ENCODE data around the gene MAGEE1.

- TF ChIP-seq YY1 (IDR thresholded peaks at IDR 0.05; ENCODE audit: low read depth) (no peak), MAX (IDR thresholded peaks at IDR 0.05) (no peak), EP300 (IDR thresholded peaks at IDR 0.05; ENCODE audit: borderline replicate concordance) (no peak), RAD21 (IDR thresholded peaks at IDR 0.05; ENCODE audit: low read depth) (no peak), FOXM1 (IDR thresholded peaks at IDR 0.05; ENCODE audit: borderline replicate concordance, low read depth) (no peak), NFIC (IDR thresholded peaks at IDR 0.05) (no peak), CREB1 (IDR thresholded peaks at IDR 0.05; ENCODE audit: low read depth) (no peak), ZBTB7A (IDR thresholded peaks at IDR 0.05; ENCODE audit: low read depth) (no peak), TAF1 (IDR thresholded peaks at IDR 0.05; ENCODE audit: low read depth) (no peak), EGR1 (IDR thresholded peaks at IDR 0.05) (no peak), CEBPB (IDR thresholded peaks at IDR 0.05) (no peak), USF1 (IDR thresholded peaks at IDR 0.05) (no peak)
- TF ChIP-seq, protein P1, sequence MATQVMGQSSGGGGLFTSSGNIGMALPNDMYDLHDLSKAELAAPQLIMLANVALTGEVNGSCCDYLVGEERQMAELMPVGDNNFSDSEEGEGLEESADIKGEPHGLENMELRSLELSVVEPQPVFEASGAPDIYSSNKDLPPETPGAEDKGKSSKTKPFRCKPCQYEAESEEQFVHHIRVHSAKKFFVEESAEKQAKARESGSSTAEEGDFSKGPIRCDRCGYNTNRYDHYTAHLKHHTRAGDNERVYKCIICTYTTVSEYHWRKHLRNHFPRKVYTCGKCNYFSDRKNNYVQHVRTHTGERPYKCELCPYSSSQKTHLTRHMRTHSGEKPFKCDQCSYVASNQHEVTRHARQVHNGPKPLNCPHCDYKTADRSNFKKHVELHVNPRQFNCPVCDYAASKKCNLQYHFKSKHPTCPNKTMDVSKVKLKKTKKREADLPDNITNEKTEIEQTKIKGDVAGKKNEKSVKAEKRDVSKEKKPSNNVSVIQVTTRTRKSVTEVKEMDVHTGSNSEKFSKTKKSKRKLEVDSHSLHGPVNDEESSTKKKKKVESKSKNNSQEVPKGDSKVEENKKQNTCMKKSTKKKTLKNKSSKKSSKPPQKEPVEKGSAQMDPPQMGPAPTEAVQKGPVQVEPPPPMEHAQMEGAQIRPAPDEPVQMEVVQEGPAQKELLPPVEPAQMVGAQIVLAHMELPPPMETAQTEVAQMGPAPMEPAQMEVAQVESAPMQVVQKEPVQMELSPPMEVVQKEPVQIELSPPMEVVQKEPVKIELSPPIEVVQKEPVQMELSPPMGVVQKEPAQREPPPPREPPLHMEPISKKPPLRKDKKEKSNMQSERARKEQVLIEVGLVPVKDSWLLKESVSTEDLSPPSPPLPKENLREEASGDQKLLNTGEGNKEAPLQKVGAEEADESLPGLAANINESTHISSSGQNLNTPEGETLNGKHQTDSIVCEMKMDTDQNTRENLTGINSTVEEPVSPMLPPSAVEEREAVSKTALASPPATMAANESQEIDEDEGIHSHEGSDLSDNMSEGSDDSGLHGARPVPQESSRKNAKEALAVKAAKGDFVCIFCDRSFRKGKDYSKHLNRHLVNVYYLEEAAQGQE (IDR thresholded peaks at IDR 0.05; ENCODE audit: low read depth): no peak
Measured at GRCh38 chrX:76453737-76454406, 26.4 kb downstream of the MAGEE1 start.

Measured in Ishikawa (cell line).